GM12872 (cell line): ENCODE data around the gene PCBP3.

Experiments used
- CTCF ChIP-seq: IDR thresholded peaks from 3 replicates; pipeline ENCODE4 v1.5.1; 2011; ENCODE audit warnings: low read depth, mild to moderate bottlenecking, low read length, moderate library complexity; ENCODE audit not compliant: insufficient read depth

The PCBP3 gene

GRCh38 chr21:45792682-45793383 is 149.3 kb downstream of the PCBP3 start:
- TF ChIP-seq CTCF: no peak

- TF ChIP-seq CTCF: no peak
Observed at GRCh38 chr21:45794027-45794426, 150.5 kb downstream of the PCBP3 start.

GRCh38 chr21:45796003-45796402 is 152.5 kb downstream of the PCBP3 start:
- no peak for TF ChIP-seq CTCF

- no peak for TF ChIP-seq CTCF
Observed at GRCh38 chr21:45797338-45797737, 153.8 kb downstream of the PCBP3 start.

GRCh38 chr21:45799765-45800338 is 156.3 kb downstream of the PCBP3 start:
- TF ChIP-seq CTCF: no peak

GRCh38 chr21:45800339-45801080 is 157.0 kb downstream of the PCBP3 start:
- TF ChIP-seq CTCF: no peak

- TF ChIP-seq CTCF: no peak
Observed at GRCh38 chr21:45801129-45801964, 157.8 kb downstream of the PCBP3 start.
